Suppressor macrophage treated with lipopolysaccharide for 1 hour (primary cell): ENCODE data around the gene FAM78A.
"Not testable (repeated sequence)": the region's sequence is repeated elsewhere in the genome, so short reads cannot be mapped to it uniquely, and the experiment has no call there.

Experiments used
- DNase-seq, 3 donors: peaks; one replicate each; pipeline ENCODE4 v3.0.0-alpha.2; 2020 to 2022

The FAM78A gene

GRCh38 chr9:131236161-131236560, 40.1 kb downstream of the FAM78A start:
- no peak for DNase-seq

GRCh38 chr9:131235480-131235851, 40.8 kb downstream of the FAM78A start:
- DNase-seq, result no peak

- DNase-seq, result no peak
Measured at GRCh38 chr9:131234799-131235479, 41.4 kb downstream of the FAM78A start.

- no peak for DNase-seq
Measured at GRCh38 chr9:131233995-131234394, 42.3 kb downstream of the FAM78A start.

- DNase-seq, result no peak
Measured at GRCh38 chr9:131233556-131233955, 42.8 kb downstream of the FAM78A start.

- no peak for DNase-seq
Measured at GRCh38 chr9:131228988-131229387, 47.3 kb downstream of the FAM78A start.

GRCh38 chr9:131227959-131228460, 48.3 kb downstream of the FAM78A start:
- DNase-seq, result peak; percentile 37 to 60 (median 57)

- peak; percentile 70 to 85 (median 80) for DNase-seq
Measured at GRCh38 chr9:131227112-131227958, 49.0 kb downstream of the FAM78A start.

- no peak for DNase-seq
Measured at GRCh38 chr9:131226226-131226625, 50.1 kb downstream of the FAM78A start.

GRCh38 chr9:131222460-131222859, 53.9 kb downstream of the FAM78A start:
- DNase-seq, result no peak

GRCh38 chr9:131220485-131220884, 55.8 kb downstream of the FAM78A start:
- no peak for DNase-seq

- DNase-seq, result no peak
Measured at GRCh38 chr9:131218370-131218769, 57.9 kb downstream of the FAM78A start.

GRCh38 chr9:131217331-131218031, 58.8 kb downstream of the FAM78A start:
- DNase-seq, result no peak

- DNase-seq, result no peak
Measured at GRCh38 chr9:131216806-131217205, 59.5 kb downstream of the FAM78A start.

GRCh38 chr9:131214876-131215275, 61.4 kb downstream of the FAM78A start:
- peak in 1 of 3 donors; percentile 15 for DNase-seq

GRCh38 chr9:131214286-131214856, 61.9 kb downstream of the FAM78A start:
- DNase-seq, result peak in 1 of 3 donors; percentile 14

- DNase-seq, result not testable (repeated sequence)
Measured at GRCh38 chr9:131211920-131212319, 64.4 kb downstream of the FAM78A start.
